Measurements from ENCODE around the gene FRAS1. TPM values are rescaled to one million over a fixed set of nuclear protein-coding genes. Genes with fewer than 3 reads are reported as not detected.

Gene FRAS1
- total RNA-seq, 3 donors from 2014 or later, result 4.9 to 7.5 (median 6.6) TPM

- TF ChIP-seq POLR2A (IDR thresholded peaks at IDR 0.05), result no peak
- TF ChIP-seq POLR2AphosphoS5 (IDR thresholded peaks at IDR 0.05), result no peak
- TF ChIP-seq, protein P1, sequence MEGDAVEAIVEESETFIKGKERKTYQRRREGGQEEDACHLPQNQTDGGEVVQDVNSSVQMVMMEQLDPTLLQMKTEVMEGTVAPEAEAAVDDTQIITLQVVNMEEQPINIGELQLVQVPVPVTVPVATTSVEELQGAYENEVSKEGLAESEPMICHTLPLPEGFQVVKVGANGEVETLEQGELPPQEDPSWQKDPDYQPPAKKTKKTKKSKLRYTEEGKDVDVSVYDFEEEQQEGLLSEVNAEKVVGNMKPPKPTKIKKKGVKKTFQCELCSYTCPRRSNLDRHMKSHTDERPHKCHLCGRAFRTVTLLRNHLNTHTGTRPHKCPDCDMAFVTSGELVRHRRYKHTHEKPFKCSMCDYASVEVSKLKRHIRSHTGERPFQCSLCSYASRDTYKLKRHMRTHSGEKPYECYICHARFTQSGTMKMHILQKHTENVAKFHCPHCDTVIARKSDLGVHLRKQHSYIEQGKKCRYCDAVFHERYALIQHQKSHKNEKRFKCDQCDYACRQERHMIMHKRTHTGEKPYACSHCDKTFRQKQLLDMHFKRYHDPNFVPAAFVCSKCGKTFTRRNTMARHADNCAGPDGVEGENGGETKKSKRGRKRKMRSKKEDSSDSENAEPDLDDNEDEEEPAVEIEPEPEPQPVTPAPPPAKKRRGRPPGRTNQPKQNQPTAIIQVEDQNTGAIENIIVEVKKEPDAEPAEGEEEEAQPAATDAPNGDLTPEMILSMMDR (IDR thresholded peaks at IDR 0.05), result no peak
- H3K9me3 ChIP-seq, result no peaks in the 10 kb centered on the region
- no peak for DNase-seq (ENCODE audit: low spot score in 2 of 2)
- intact Hi-C loops (cut with DNase I; ENCODE audit: low total_unique reads), result no loop called here
- no peak overlapping the region for H3K27ac ChIP-seq
- no peaks in the 10 kb centered on the region for H3K36me3 ChIP-seq
- no peaks in the 10 kb centered on the region for H3K4me1 ChIP-seq
- H3K27me3 ChIP-seq, result no peaks in the 10 kb centered on the region
- H3K4me3 ChIP-seq, result no peak overlapping the region
Observed at GRCh38 chr4:78129383-78130108, 72.4 kb downstream of the FRAS1 start.

GRCh38 chr4:78131403-78131802 lies 74.3 kb downstream of the FRAS1 start:
- H3K9me3 ChIP-seq, result no peaks in the 10 kb centered on the region
- no peaks in the 10 kb centered on the region for H3K4me1 ChIP-seq
- no peaks in the 10 kb centered on the region for H3K27me3 ChIP-seq
- DNase-seq (ENCODE audit: low spot score in 2 of 2), result no peak
- H3K27ac ChIP-seq, result no peak overlapping the region
- intact Hi-C loops (cut with DNase I; ENCODE audit: low total_unique reads), result no loop called here
- no peak overlapping the region for H3K4me3 ChIP-seq
- TF ChIP-seq POLR2AphosphoS5 (IDR thresholded peaks at IDR 0.05) (no peak), POLR2A (IDR thresholded peaks at IDR 0.05) (no peak)
- TF ChIP-seq, protein P1 (IDR thresholded peaks at IDR 0.05), result no peak
- no peaks in the 10 kb centered on the region for H3K36me3 ChIP-seq

- intact Hi-C loops (cut with DNase I; ENCODE audit: low total_unique reads), result no loop called here
- H3K27me3 ChIP-seq, result no peaks in the 10 kb centered on the region
- TF ChIP-seq, protein P1 (IDR thresholded peaks at IDR 0.05), result no peak
- no peak for TF ChIP-seq POLR2AphosphoS5 (IDR thresholded peaks at IDR 0.05)
- no peak for TF ChIP-seq POLR2A (IDR thresholded peaks at IDR 0.05)
- DNase-seq (ENCODE audit: low spot score in 2 of 2), result no peak
- H3K4me3 ChIP-seq, result no peak overlapping the region
- no peaks in the 10 kb centered on the region for H3K4me1 ChIP-seq
- H3K36me3 ChIP-seq, result no peaks in the 10 kb centered on the region
- H3K9me3 ChIP-seq, result no peaks in the 10 kb centered on the region
- no peak overlapping the region for H3K27ac ChIP-seq
Observed at GRCh38 chr4:78136109-78137081, 79.3 kb downstream of the FRAS1 start.

DNA sequence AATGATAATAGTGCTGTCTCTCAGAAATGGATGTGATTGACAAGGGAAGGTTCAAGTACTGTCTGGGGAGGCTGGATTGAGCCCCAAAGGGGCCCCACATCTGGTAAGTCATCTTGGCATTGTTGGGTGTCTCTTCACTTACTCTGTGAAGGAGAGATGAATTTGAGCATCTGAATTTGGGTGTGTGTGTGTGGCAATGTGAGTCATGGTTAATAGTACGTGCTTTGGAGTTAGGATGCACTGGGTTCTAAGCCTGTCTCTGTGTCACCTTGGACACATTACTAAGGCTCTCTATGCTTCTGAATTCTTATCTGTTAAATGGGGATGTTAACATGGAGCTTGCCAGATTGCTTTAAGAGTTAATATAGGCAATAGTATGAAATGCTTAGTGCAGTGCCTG lies 80.4 kb downstream of the FRAS1 start:
- Histone ChIP-seq H3K4me3 (no peak overlapping the region), H3K27me3 (no peaks in the 10 kb centered on the region), H3K27ac (no peak overlapping the region), H3K4me1 (no peaks in the 10 kb centered on the region), H3K9me3 (no peaks in the 10 kb centered on the region), H3K36me3 (no peaks in the 10 kb centered on the region)
- intact Hi-C loops (cut with DNase I; ENCODE audit: low total_unique reads), result no loop called here
- TF ChIP-seq POLR2AphosphoS5 (IDR thresholded peaks at IDR 0.05) (no peak), POLR2A (IDR thresholded peaks at IDR 0.05) (no peak)
- TF ChIP-seq, protein P1 (IDR thresholded peaks at IDR 0.05), result no peak
- DNase-seq (ENCODE audit: low spot score in 2 of 2), result no peak

GRCh38 chr4:78138252-78138651 lies 81.1 kb downstream of the FRAS1 start:
- Histone ChIP-seq H3K27me3 (no peaks in the 10 kb centered on the region), H3K36me3 (no peaks in the 10 kb centered on the region), H3K4me1 (no peaks in the 10 kb centered on the region), H3K27ac (no peak overlapping the region), H3K9me3 (no peaks in the 10 kb centered on the region), H3K4me3 (no peak overlapping the region)
- DNase-seq (ENCODE audit: low spot score in 2 of 2), result no peak
- TF ChIP-seq, protein P1 (IDR thresholded peaks at IDR 0.05), result no peak
- TF ChIP-seq POLR2AphosphoS5 (IDR thresholded peaks at IDR 0.05) (no peak), POLR2A (IDR thresholded peaks at IDR 0.05) (no peak)
- intact Hi-C loops (cut with DNase I; ENCODE audit: low total_unique reads), result no loop called here

All from breast epithelium (tissue), 4 donors.